ENCODE measurements around the gene TXNL4A.

DNA sequence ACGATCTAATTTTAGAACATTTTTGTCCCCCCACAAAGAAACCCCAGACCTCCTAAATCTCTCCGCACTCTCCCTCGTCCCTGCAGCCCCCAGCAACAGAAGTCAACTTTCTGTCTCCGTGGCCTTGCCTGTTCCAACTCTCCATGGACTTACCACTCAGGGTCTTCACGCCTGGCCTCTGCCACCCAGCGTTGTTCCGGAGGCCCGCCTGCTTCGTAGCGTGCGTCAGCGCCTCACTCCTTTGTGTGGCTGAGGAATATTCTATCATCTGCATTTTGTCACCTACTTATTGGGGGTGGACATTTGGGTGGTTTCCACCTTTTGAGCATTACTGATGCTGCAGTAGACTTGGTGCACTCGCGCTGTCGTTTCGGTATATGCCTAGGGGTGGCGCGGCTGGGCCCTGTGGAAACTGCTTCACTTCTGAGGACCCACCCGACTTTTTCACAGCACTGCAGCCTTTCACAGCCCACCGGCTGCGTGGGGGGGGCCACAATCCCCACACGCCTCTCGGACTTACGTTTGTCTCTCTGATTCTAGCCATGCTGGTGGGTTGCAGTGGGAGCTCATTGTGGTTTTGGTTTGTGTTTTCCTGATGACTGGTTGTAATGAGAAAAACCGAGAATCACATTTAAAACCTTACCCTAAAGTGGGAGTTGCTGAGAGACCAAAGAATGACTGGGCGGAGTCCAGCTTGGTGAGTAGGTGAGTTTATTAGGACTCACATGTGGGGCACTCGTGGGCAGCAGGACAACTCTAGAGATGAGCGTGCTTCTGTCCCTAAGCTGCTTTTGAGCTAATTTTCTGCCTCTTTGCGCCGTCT lies 25.3 kb downstream of the TXNL4A start:
- no peak for TF ChIP-seq RAD21 (IDR thresholded peaks at IDR 0.05; ENCODE audit: low read depth)
- TF ChIP-seq TAF1 (IDR thresholded peaks at IDR 0.05; ENCODE audit: low read depth): no peak; the same call in 1 of the 2 replicates
- TF ChIP-seq EP300 (IDR thresholded peaks at IDR 0.05; ENCODE audit: borderline replicate concordance): no peak
- no peak for TF ChIP-seq CREB1 (IDR thresholded peaks at IDR 0.05; ENCODE audit: low read depth)
- TF ChIP-seq CEBPB (IDR thresholded peaks at IDR 0.05): no peak
- TF ChIP-seq, protein P1, sequence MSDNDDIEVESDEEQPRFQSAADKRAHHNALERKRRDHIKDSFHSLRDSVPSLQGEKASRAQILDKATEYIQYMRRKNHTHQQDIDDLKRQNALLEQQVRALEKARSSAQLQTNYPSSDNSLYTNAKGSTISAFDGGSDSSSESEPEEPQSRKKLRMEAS (IDR thresholded peaks at IDR 0.05): no peak
- TF ChIP-seq TCF12 (IDR thresholded peaks at IDR 0.05; ENCODE audit: low read depth): no peak
- TF ChIP-seq, protein P2, sequence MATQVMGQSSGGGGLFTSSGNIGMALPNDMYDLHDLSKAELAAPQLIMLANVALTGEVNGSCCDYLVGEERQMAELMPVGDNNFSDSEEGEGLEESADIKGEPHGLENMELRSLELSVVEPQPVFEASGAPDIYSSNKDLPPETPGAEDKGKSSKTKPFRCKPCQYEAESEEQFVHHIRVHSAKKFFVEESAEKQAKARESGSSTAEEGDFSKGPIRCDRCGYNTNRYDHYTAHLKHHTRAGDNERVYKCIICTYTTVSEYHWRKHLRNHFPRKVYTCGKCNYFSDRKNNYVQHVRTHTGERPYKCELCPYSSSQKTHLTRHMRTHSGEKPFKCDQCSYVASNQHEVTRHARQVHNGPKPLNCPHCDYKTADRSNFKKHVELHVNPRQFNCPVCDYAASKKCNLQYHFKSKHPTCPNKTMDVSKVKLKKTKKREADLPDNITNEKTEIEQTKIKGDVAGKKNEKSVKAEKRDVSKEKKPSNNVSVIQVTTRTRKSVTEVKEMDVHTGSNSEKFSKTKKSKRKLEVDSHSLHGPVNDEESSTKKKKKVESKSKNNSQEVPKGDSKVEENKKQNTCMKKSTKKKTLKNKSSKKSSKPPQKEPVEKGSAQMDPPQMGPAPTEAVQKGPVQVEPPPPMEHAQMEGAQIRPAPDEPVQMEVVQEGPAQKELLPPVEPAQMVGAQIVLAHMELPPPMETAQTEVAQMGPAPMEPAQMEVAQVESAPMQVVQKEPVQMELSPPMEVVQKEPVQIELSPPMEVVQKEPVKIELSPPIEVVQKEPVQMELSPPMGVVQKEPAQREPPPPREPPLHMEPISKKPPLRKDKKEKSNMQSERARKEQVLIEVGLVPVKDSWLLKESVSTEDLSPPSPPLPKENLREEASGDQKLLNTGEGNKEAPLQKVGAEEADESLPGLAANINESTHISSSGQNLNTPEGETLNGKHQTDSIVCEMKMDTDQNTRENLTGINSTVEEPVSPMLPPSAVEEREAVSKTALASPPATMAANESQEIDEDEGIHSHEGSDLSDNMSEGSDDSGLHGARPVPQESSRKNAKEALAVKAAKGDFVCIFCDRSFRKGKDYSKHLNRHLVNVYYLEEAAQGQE (IDR thresholded peaks at IDR 0.05; ENCODE audit: low read depth): no peak
- no peak for TF ChIP-seq EGR1 (IDR thresholded peaks at IDR 0.05)

Measured in Ishikawa (cell line).